Nephron progenitor cell (in vitro differentiated cells): ENCODE data around the gene SPEF2.
A peak's percentile ranks its signal among the peaks of the same experiment; 100 is the strongest.

Experiments used
- DNase-seq: peaks from one replicate; pipeline ENCODE4 v3.0.0; 2021
- H3K27ac Mint-ChIP-seq: 2 replicates; pipeline ENCODE4 v1.8.0; 2021; ENCODE audit warnings: mild to moderate bottlenecking, moderate library complexity, mixed read lengths
- H3K27me3 Mint-ChIP-seq: 2 replicates; pipeline ENCODE4 v1.8.0; 2021; ENCODE audit warnings: mild to moderate bottlenecking, low read depth, mixed read lengths; ENCODE audit not compliant: poor library complexity
- H3K36me3 Mint-ChIP-seq: 2 replicates; pipeline ENCODE4 v1.8.0; 2021; ENCODE audit warnings: low read depth, mixed read lengths
- H3K4me1 Mint-ChIP-seq: 2 replicates; pipeline ENCODE4 v1.8.0; 2021; ENCODE audit warnings: mixed read lengths
- H3K4me3 Mint-ChIP-seq: 2 replicates; pipeline ENCODE4 v1.8.0; 2021; ENCODE audit warnings: mild to moderate bottlenecking, moderate library complexity, mixed read lengths
- H3K9me3 Mint-ChIP-seq: 2 replicates; pipeline ENCODE4 v1.8.0; 2021; ENCODE audit warnings: mild to moderate bottlenecking, moderate library complexity, mixed read lengths
- TF ChIP-seq, protein P1 (sequence below): fragments of 200-600 bp; sonication (generic); IDR thresholded peaks from 2 replicates; pipeline ENCODE4 v1.5.0; 2021; ENCODE audit warnings: antibody characterized with exemption

SPEF2 gene

DNA sequence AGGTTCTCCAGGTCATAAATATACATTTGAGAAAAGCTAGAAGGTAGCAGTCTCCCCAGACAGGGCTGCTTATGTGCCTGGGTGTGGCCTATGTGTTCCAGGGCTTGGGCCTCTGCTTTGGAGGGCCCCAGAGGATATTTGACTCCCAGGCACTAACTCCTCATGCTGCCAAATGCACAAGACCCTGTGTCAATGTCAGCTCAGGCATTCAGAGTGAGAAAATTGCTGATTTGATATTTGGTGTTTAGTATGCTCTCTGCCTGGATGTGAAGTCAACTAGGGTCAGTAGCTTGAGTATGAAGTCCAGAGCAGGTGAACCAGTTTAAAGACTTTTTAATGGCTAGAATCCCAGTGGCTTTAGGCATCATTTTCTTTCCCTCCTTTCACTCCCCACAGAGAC, 181.5 kb downstream of the SPEF2 start:
- TF ChIP-seq, protein P1, sequence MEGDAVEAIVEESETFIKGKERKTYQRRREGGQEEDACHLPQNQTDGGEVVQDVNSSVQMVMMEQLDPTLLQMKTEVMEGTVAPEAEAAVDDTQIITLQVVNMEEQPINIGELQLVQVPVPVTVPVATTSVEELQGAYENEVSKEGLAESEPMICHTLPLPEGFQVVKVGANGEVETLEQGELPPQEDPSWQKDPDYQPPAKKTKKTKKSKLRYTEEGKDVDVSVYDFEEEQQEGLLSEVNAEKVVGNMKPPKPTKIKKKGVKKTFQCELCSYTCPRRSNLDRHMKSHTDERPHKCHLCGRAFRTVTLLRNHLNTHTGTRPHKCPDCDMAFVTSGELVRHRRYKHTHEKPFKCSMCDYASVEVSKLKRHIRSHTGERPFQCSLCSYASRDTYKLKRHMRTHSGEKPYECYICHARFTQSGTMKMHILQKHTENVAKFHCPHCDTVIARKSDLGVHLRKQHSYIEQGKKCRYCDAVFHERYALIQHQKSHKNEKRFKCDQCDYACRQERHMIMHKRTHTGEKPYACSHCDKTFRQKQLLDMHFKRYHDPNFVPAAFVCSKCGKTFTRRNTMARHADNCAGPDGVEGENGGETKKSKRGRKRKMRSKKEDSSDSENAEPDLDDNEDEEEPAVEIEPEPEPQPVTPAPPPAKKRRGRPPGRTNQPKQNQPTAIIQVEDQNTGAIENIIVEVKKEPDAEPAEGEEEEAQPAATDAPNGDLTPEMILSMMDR: no peak
- no peaks in the 10 kb centered on the region for H3K36me3 Mint-ChIP-seq

GRCh38 chr5:35799753-35800152, 182.1 kb downstream of the SPEF2 start:
- Mint-ChIP-seq H3K27ac (no peak overlapping the region), H3K27me3 (peaks cover 3% of the 10 kb centered on the region)

More for the DNA sequence above, 181.5 kb downstream of the SPEF2 start:
- H3K27me3 Mint-ChIP-seq: peaks cover 3% of the 10 kb centered on the region
- H3K9me3 Mint-ChIP-seq: no peaks in the 10 kb centered on the region
- H3K27ac Mint-ChIP-seq: no peak overlapping the region
- no peak for DNase-seq
- no peak overlapping the region for H3K4me3 Mint-ChIP-seq
- H3K4me1 Mint-ChIP-seq: peaks cover 44% of the 10 kb centered on the region

GRCh38 chr5:35803191-35803651, 185.6 kb downstream of the SPEF2 start:
- peak; percentile 47 for DNase-seq
- Mint-ChIP-seq H3K4me3 (no peak overlapping the region), H3K36me3 (no peaks in the 10 kb centered on the region), H3K4me1 (peaks cover 38% of the 10 kb centered on the region), H3K27ac (peak overlapping the region; percentile 13), H3K9me3 (no peaks in the 10 kb centered on the region), H3K27me3 (no peaks in the 10 kb centered on the region)
- TF ChIP-seq, protein P1: no peak

More at GRCh38 chr5:35799753-35800152, 182.1 kb downstream of the SPEF2 start:
- Mint-ChIP-seq H3K9me3 (no peaks in the 10 kb centered on the region), H3K36me3 (no peaks in the 10 kb centered on the region), H3K4me1 (peaks cover 44% of the 10 kb centered on the region), H3K4me3 (no peak overlapping the region)
- TF ChIP-seq, protein P1: no peak
- DNase-seq: no peak

- H3K9me3 Mint-ChIP-seq: no peaks in the 10 kb centered on the region
- H3K27ac Mint-ChIP-seq: no peak overlapping the region
- H3K4me3 Mint-ChIP-seq: no peak overlapping the region
- H3K27me3 Mint-ChIP-seq: no peaks in the 10 kb centered on the region
- H3K4me1 Mint-ChIP-seq: peaks cover 33% of the 10 kb centered on the region
- no peak for DNase-seq
- TF ChIP-seq, protein P1: no peak
- H3K36me3 Mint-ChIP-seq: no peaks in the 10 kb centered on the region
Observed at GRCh38 chr5:35804201-35804653, 186.6 kb downstream of the SPEF2 start.

GRCh38 chr5:35804841-35805240, 187.2 kb downstream of the SPEF2 start:
- Mint-ChIP-seq H3K4me1 (peaks cover 28% of the 10 kb centered on the region), H3K27ac (no peak overlapping the region), H3K9me3 (no peaks in the 10 kb centered on the region), H3K27me3 (no peaks in the 10 kb centered on the region), H3K4me3 (no peak overlapping the region), H3K36me3 (no peaks in the 10 kb centered on the region)
- TF ChIP-seq, protein P1: no peak
- DNase-seq: no peak

DNA sequence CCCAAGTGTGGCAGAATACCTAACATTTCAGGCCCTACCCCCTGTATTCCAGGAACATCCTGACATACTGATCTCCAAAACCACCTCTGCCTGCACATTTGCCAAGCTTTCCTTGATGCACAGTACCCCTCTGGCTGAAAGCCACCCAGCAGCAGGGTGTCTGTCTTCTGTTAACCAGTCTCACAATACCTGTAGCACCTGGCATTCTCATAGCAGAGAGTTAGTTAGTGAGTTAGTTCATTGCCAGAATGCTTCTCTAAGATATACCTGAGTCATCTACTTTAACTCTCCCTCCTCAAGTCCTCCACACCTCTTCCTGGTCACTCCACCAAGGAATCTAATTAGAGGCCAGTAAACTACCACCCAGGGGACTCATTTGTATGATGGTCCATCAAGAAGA, 192.9 kb downstream of the SPEF2 start:
- Mint-ChIP-seq H3K27me3 (no peaks in the 10 kb centered on the region), H3K4me1 (no peaks in the 10 kb centered on the region), H3K9me3 (no peaks in the 10 kb centered on the region), H3K36me3 (no peaks in the 10 kb centered on the region), H3K27ac (no peak overlapping the region), H3K4me3 (no peak overlapping the region)
- TF ChIP-seq, protein P1: no peak
- DNase-seq: no peak
